Ecto neural progenitor cell (in vitro differentiated cells): ENCODE results near the gene SNRPD2.

Experiments
- DNase-seq: peaks from one replicate; pipeline ENCODE4 v3.0.0-alpha.2; 2018; ENCODE audit warnings: low spot score

SNRPD2 gene

DNA sequence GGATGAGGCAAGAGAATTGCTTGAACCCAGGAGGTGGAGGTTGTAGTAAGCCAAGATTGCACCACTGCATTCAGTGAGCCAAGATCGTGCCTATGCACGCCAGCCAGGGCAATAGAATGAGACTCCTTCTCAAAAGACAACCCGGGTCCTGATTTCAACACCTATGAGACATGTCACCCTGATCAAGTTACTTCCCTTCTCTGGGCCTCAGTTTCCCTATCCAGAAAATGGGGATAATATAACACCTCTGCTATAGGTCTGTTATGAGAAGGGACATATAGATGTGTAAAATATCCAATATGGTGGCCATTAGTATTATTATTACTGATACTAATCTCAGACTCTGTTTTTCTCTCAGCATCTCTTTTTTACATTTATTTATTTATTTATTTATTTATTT lies 36.7 kb downstream of the SNRPD2 start:
- DNase-seq = no peak

DNA sequence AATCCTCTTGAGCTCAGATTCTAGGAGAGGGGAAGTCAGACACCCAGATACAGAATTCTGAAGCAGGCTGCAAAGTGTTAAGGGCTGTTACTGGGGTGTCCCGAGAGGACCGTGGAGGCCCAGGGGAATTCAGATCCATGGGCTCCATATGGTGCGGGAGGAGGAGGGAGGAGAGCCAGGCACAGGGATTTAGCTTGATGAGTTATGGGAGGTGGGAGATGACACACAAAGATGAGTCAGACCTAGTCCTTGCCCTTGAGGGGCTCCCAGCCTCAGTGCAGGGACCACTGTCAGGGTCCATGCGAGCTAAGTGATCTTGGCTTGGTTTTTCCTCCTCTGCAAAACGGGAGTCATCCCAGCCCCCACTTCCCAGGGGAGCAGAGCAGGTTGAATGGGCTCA lies 38.1 kb downstream of the SNRPD2 start:
- no peak for DNase-seq

DNA sequence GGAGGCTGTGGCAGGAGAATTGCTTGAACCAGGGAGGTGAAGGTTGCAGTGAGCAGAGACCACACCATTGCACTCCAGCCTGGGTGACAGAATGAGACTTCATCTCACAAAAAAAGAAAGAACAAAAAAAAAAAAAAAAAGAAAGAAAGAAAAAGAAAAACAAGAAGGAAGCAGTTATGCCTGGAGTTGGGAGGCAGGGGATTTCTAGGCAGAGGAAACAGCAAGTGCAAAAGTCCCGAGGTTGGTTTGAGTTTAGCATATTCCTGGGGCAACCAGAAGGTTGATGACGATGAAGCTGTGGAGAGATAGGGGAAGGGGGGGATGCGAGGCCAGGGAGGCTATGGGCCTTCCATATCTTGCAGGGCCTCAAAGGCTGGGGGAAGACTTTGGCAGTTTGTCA lies 41.0 kb downstream of the SNRPD2 start:
- DNase-seq = no peak

DNA sequence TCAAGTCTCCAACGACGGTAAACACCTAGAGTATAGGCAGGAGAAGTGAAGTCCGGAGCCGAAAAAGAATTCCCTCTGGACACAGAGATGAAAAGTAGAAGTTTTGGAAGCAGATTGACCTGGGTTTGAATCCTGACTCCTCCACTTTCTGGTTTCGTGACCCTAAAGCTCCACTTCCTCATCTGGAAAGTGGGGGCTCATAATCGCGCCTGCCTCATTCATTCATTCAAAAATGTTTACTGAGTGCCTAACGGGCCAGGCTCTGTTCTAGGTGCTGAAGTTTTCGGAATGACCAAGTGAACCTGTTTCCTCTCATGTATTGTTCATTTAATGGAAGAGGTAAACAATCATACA lies 45.4 kb downstream of the SNRPD2 start:
- no peak for DNase-seq

DNA sequence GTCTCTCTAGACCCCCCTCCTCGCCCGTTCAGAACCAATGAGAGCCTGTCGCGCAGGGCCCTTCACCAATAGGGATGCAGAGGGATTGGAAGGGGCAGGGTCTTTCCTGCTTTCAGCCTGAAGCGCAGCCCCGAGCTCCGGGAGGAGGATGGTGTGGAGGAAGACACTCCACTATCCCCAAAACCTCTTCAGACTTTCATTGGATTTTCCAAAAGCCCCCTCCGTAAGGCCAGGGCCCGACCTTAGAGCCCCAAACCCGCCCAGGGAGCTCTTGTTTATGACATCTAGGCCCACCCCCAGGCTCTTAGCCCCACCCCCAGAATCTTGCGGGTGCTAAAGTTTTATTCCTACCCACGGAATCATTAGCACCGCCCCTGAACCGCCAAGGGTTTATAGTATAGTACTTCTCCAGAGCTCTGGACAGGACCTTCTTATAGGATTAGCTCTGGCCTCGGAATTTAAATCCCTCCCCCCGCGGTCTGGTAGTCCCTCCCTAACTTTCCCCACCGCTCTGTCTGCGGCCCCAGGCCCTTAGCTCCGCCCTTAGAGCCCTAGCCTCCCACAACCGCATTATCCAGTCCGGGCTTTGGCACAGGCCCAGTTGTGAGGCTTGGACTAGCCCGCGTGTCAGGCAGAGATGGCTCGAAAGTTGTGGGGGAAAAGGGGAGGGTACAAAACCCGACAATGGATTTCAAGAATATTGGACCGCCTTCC lies 46.0 kb downstream of the SNRPD2 start:
- DNase-seq = peak; percentile 90

DNA sequence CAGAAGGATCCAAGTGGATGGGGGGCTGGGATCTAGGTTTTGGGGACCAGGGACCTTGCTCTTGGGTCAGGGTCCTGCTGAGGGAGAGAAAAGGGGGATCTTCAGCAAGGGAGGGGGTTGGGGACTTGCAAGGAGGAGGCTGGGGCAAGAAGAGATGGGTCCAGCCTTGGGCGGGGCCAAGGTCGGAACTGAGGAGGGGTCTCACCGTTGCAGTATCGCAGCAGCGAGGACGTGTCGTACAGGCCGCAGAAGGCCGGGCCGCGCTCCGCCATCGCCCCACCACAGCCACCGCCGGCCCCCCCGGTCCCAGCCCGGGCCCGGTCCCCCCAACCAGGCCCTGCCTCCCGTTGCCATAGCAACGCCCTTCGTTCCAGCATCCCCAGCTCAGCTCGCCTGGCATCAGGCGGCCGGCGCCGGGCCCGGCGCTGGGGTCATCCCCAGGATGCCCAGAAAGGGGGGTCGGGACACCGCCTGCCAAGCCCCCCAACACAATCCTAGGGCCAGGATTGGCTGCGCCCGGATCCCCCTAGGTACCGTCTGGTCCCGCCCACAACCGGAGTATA lies 46.6 kb downstream of the SNRPD2 start:
- no peak for DNase-seq

DNA sequence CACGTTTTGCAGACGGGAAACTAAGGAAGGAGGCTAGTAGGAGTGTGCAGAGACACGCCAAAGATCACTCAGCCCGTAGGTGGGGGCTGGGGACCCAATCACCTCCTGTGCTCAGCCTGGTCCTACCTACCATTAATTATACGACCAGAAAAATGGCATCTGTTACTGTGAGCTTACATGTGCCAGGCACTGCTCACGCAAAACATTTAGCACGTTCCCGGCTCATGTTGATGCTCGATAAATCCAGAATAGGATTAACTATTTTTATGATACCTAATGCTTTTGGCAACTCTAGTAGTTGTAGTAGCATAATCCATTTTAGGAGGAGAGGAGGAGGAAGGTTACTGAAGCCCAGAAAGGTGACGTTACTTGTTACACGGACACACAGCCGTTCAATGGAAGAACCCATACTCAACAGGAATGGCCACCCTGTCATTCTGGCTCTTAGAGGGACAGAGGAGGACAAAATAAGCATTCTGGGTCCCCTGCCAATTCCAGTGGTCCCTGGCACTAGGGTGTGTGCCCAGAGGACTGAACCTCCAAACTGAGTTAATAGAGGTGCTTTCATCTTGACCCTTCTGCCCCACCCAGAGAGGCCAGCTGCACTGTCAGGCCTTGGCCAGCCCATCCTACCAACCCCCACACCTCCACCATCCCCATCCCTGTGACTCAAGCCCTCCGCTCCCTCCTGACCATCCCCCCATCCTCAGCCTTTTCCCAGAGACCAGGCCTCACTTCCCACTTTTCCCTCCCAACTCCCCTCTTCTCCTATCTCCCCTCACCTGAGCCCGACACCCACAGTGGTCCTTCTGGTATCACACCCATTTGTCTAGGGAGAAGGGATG lies 47.6 kb downstream of the SNRPD2 start:
- no peak for DNase-seq

DNA sequence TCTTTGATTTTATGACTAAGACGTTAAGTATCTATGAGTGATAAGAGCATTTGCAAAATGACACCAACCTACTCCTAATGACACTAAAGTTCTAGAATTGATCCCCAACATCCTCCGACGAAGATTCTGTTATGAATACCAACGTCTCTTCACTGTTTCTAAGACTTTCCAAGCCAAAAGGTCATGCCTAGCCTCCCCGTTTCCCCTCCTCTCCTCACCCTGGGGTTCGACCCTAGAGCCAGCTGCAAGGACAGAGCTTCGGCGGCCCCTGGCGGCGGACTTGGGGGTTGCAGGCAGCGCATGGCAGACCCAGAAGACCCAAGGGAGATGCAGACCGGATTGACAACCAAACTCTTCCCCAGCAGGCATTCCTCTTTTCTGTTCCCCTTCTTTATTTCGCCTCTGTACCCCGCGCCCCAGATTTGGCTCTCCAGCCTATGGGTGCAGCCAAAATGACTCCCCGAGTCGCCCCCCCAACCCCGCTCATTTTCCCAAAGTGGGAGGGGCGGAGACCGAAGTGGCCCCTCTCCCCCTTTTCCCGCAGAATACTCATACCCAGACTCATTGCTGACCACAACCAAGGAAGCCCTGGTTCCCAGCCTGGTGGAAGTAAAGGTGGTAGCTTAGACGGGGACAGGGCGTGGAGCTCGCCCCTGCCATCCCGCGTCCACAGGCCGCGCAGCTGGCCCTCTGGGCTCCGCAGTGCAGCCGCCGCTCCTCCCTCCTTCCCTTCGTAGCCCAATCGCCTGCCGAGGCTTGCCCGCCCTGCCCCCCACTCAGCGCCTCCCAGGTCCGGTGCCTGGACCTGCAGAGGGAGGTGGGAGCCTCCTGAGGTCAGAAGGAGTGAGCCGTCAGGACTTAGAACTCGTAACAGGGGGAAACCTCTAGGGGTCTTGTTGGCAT lies 48.5 kb downstream of the SNRPD2 start:
- peak; percentile 96 for DNase-seq

DNA sequence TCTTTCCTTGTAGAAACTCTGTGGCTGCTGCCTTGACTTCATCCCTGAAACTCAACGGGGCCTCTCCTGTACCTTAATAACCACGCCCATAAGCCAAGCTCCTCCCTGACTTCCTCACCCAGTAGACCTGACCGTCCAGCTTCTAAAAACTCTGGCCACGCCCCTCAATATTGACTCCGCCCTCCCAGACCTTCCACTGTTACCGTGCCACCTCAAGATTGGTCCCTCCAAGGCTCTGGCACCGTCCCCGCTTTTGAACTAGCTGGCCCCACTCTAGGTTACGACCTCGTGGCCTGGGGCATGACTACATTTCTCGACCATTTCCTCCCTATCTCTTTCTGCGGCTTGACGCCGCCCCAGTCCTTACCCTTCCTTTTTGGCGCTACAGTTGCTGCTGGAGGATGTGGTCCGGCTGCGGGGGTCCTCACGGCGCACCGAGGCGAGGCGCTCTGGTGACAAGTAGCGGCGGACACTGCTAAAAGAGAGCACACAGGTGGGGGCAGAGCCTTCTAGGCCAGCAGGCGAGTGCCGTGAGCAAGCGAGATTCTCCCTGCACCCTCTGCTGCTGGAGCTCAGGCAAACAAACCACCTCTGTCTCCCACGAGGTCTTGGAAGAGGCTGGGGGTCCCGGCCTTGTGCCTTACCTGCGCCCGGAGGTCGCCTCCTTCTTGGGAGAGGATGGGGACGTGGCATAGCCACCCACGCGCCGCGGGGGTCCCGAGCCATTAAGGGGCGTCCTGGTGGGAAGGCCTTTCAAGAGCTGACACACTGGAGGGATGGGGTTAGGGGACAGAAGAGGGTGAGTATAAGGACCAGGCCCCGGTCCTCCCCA lies 50.3 kb downstream of the SNRPD2 start:
- peak; percentile 85 for DNase-seq

DNA sequence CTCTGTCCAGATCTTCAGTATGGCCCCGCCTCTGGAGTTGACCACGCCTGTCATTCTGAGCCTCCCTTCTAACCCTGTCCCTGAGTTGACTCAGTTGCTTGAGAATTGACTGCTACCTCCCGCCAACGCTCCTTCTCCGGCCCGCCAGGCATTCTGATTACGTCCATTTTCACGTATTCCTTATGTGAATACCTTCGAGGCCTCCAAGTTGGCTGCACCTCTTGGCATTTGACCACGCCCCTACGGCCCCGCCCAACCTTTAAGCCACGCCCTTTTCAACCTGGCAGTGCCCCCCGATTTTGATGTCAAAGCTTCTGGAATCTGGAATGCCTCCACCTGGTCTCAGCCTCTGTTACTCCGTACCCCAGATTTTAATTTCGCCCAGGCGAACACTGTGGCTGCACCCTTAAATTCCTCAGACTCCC lies 50.9 kb downstream of the SNRPD2 start:
- peak; percentile 63 for DNase-seq

DNA sequence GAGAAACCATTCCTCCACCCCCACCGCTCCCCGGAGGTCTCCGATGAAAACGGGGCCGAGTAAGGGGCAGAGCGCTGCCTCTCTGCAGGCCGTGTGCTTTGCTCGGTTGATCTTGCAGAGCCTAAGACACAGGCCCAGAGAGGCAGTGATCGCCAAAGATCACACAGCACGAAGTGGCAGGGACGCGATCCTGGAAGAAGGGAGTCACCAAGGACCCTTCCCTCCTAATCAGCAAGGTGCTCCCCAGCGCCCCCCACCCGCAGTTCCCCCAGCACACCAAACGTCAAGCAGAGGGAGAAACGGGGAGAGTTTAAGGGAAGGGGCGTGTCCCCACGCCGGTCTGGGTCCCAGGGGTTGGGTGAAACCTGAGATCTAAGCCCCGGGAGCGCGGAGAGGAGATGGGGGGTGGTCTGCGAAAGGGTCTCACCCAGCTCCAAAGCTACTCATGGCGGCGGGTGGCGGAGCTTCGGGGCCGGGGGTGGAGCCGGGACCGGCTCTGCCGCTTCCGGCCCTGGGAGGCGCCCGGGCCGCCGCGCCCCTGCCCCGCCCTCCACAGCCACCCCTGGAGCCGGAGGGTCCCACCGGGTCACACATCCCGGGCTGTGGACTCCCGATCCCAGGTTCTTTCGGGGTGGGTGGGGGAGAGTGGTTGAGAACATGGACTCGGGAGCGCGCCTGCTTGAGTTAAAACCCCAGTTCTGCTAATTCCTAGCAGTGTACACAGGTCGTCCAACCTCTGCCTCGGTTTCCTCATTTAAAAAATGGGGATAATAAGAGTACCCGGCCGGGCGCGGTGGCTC lies 52.6 kb downstream of the SNRPD2 start, which contains the start of gene EML2:
TSS of gene EML2 (minus strand) at position 468 of the 800 bp plus-strand sequence. CDS start at position 447, 21 bp downstream.
- peak; percentile 86 for DNase-seq

DNA sequence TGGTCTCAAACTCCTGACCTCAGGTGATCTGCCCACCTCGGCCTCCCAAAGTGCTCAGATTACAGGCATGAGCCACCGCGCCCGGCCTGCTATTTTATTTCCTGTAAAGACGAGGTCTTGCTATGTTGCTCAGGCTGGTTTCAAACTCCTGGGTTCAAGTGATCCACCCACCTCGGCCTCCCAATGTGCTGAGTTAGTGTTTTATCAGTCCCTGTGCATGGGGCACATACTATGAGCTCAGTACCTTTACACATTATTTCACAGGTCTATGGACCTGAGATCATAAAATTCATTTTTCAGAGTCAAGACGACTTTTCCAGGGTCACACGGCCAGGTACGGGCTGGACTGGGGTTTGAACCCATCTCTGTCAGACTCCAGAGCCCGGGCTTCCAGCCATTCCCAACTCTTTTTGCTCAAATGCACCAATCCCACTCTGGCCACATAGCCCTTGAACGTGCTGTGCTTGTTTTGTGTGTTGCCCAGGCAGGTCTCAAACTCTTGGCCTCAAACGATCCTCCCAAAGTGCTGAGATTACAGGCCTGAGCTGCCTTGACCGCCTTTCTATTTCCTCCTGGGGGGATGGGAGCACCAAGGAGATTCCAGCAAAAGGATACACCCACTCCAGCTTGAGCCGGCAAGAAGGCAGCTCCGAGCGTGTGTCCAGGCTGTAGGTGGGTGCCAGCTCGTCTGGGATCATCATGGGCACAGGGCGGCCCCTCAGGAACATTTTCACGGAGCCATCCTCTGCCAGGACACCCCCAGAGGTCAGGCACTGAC lies 53.7 kb downstream of the SNRPD2 start:
- no peak for DNase-seq
